ENCODE measurements around the gene CREB3L2. TPM values are rescaled to one million over a fixed set of nuclear protein-coding genes. Genes with fewer than 3 reads are reported as not detected.

Gene CREB3L2
- total and polyA plus RNA-seq, 10 of the 15 experiments (the other 5 are each of a cell fraction or from before 2014, with no cell fraction given) = 6.4 to 67.1 (median 26.2) TPM

DNA sequence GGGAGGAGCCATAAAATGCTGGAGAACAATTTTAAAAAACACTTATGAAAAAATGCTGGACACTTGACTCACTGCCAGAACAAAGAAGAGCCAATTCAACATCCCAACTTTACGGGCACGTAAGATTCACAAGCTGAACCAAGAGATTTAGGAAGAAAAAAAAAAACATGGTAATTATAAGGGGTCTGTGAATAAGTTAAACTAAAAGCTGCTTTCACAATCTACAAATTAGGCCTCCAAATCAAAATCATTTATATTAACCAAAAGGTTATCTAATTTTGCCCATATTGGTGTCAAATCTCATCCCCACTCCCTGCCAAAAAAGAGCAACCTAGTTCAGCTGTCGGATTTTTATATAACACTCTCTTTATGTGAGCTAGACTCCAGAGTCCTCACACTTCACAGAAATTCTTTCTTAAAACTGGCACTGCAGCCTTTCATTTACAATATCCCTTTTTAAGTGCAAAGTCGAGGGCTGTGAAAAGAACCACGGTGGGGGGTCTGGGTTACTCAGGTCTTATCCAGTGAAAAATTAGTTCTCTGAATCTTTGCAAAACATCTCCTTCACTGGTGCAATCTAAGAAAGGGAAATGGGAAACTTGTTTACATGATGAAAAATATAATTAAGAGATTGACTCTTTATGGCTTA is 124.7 kb downstream of the CREB3L2 start:
- no peak overlapping the region for H3K27ac ChIP-seq (ENCODE audit: control insufficient read depth, insufficient read depth)
- no peak overlapping the region for H3K4me3 ChIP-seq
- H3K9me3 ChIP-seq (replicated peaks; ENCODE audit: control insufficient read depth, insufficient read depth, low read length) = no peaks in the 10 kb centered on the region
- no peak overlapping the region for H2AFZ ChIP-seq (ENCODE audit: control insufficient read depth, low read depth, low read length)
- H4K20me1 ChIP-seq (ENCODE audit: control insufficient read depth, insufficient read depth) = no peaks in the 10 kb centered on the region
- 99% methylated on average over 5 of the region's 5 CpGs for WGBS (ENCODE audit: insufficient coverage, insufficient replicate concordance, low lambda C conversion rate, missing lambda C conversion rate)
- POLR2A ChIA-PET = interaction anchor here (0.5 to 0.6 kb wide), 2 partner anchors 389 to 809 kb away, joined by 3 read pairs; no protein-coding TSS in a partner anchor
- no peaks in the 10 kb centered on the region for H3K27me3 ChIP-seq (replicated peaks in 1 of 2; ENCODE audit: control insufficient read depth in 2 of 2, insufficient read depth in 2 of 2, low read length in 1 of 2)
- DNase-seq (ENCODE audit: low read depth, low spot score) (no peak), ATAC-seq (no peak), FAIRE-seq (no peak)
- H3K9ac ChIP-seq (ENCODE audit: control insufficient read depth, insufficient read depth, low read length) = no peak overlapping the region
- RAD21 ChIA-PET (ENCODE audit: unreplicated experiment) = no interaction called here
- intact Hi-C loops (cut with micrococcal nuclease; ENCODE audit: unreplicated experiment) = no loop called here
- H3K79me2 ChIP-seq (ENCODE audit: control insufficient read depth, insufficient read depth, low read length) = no peaks in the 10 kb centered on the region
- peaks cover 24 to 50% of the 10 kb centered on the region in 2 experiments for H3K36me3 ChIP-seq (ENCODE audit: control insufficient read depth in 2 of 2, insufficient read depth in 2 of 2, low read length in 1 of 2)
- CTCF ChIA-PET = interaction anchor here (0.7 kb wide), 1 partner anchor 271 kb away, joined by 3 read pairs; no protein-coding TSS in a partner anchor
- peaks cover 3% of the 10 kb centered on the region for H3K4me1 ChIP-seq (ENCODE audit: control insufficient read depth, insufficient read depth, low read length)
- TF ChIP-seq MEF2B (IDR thresholded peaks at IDR 0.05; ENCODE audit: partially characterized antibody, poor library complexity, severe bottlenecking) (no peak), CBX3 (IDR thresholded peaks at IDR 0.05; ENCODE audit: borderline replicate concordance, low read depth) (no peak), RELA (IDR thresholded peaks at IDR 0.05; ENCODE audit: borderline replicate concordance, partially characterized antibody) (no peak), NFXL1 (IDR thresholded peaks at IDR 0.05; ENCODE audit: borderline replicate concordance) (no peak), HDAC2 (IDR thresholded peaks at IDR 0.05) (no peak), NR2C2 (IDR thresholded peaks at IDR 0.05; ENCODE audit: borderline replicate concordance, control insufficient read depth, insufficient read length, low read depth) (no peak), STAT1 (conservative IDR thresholded peaks at IDR 0.05) (no peak), MEF2A (IDR thresholded peaks at IDR 0.05; ENCODE audit: insufficient read depth, low read depth, low read length) (no peak), ZBED1 (IDR thresholded peaks at IDR 0.05; ENCODE audit: borderline replicate concordance) (no peak), CEBPB (IDR thresholded peaks at IDR 0.05; ENCODE audit: borderline replicate concordance in 1 of 2, low read depth in 2 of 2, low read length in 2 of 2) (no peak), BCL11A (IDR thresholded peaks at IDR 0.05; ENCODE audit: low read depth, low read length) (no peak), HCFC1 (IDR thresholded peaks at IDR 0.05; ENCODE audit: low read length) (no peak), SIN3A (IDR thresholded peaks at IDR 0.05; ENCODE audit: low read depth, low read length) (no peak), SMAD1 (IDR thresholded peaks at IDR 0.05; ENCODE audit: low read depth, partially characterized antibody) (no peak), LARP7 (IDR thresholded peaks at IDR 0.05) (no peak), KDM1A (IDR thresholded peaks at IDR 0.05; ENCODE audit: borderline replicate concordance) (no peak), CHD4 (IDR thresholded peaks at IDR 0.05) (no peak), SREBF2 (IDR thresholded peaks at IDR 0.05; ENCODE audit: low read length) (no peak)
- TF ChIP-seq, protein P1, sequence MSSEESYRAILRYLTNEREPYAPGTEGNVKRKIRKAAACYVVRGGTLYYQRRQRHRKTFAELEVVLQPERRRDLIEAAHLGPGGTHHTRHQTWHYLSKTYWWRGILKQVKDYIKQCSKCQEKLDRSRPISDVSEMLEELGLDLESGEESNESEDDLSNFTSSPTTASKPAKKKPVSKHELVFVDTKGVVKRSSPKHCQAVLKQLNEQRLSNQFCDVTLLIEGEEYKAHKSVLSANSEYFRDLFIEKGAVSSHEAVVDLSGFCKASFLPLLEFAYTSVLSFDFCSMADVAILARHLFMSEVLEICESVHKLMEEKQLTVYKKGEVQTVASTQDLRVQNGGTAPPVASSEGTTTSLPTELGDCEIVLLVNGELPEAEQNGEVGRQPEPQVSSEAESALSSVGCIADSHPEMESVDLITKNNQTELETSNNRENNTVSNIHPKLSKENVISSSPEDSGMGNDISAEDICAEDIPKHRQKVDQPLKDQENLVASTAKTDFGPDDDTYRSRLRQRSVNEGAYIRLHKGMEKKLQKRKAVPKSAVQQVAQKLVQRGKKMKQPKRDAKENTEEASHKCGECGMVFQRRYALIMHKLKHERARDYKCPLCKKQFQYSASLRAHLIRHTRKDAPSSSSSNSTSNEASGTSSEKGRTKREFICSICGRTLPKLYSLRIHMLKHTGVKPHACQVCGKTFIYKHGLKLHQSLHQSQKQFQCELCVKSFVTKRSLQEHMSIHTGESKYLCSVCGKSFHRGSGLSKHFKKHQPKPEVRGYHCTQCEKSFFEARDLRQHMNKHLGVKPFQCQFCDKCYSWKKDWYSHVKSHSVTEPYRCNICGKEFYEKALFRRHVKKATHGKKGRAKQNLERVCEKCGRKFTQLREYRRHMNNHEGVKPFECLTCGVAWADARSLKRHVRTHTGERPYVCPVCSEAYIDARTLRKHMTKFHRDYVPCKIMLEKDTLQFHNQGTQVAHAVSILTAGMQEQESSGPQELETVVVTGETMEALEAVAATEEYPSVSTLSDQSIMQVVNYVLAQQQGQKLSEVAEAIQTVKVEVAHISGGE (CRISPR knock-in tag; IDR thresholded peaks at IDR 0.05) = no peak
- TF ChIP-seq, protein P2, sequence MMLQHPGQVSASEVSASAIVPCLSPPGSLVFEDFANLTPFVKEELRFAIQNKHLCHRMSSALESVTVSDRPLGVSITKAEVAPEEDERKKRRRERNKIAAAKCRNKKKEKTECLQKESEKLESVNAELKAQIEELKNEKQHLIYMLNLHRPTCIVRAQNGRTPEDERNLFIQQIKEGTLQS (IDR thresholded peaks at IDR 0.05; ENCODE audit: borderline replicate concordance, extremely low read depth, low read depth, low read length) = no peak
- in situ Hi-C loops (cut with MboI) = no loop called here
- SMC1A ChIA-PET (ENCODE audit: uncharacterized antibody, unreplicated experiment) = interaction anchor here (0.6 to 1.6 kb wide), 3 partner anchors 14 to 36 kb away, joined by 3 to 5 read pairs (median 3); no protein-coding TSS in a partner anchor
- BruUV-seq (replicated peaks) = no TSS peak
- no peak overlapping the region for H3K4me2 ChIP-seq (ENCODE audit: control insufficient read depth, insufficient read depth)

Data from GM12878 (cell line).